Spleen (tissue), 7 donors: ENCODE data around the gene TOP3B.

Experiments
- CTCF ChIP-seq, 11 experiments: fragments of 200-600 bp in 7 of 11; fragments of 450-650 bp in 4 of 11; sonication (generic) in 4 of 11; IDR thresholded peaks in 8 of 11; conservative IDR thresholded peaks in 3 of 11; 1 replicate in 7 of 11; 2 replicates in 4 of 11; pipeline versions ENCODE4 v1.4.0 to v1.8.0; 2016 to 2021; ENCODE audit warnings: antibody characterized with exemption in 11 of 11, inconsistent platforms in 4 of 11, mild to moderate bottlenecking in 1 of 11
- POLR2A ChIP-seq, 3 donors: fragments of 450-650 bp; IDR thresholded peaks; one replicate each; pipeline ENCODE4 v1.5.1; 2017; ENCODE audit warnings: antibody characterized with exemption in 3 of 3, mild to moderate bottlenecking in 1 of 3
- donor health status: DM: no; HTN: no; CAD: no; lungs with moderate emphysema.
- donor health status: DM: no; HTN: no; CAD: no.
- donor health status: DM: no; HTN: no; CAD: no.

- no peak for TF ChIP-seq CTCF (IDR thresholded peaks at IDR 0.05 in 8 of 11, conservative IDR thresholded peaks at IDR 0.05 in 3 of 11)
- TF ChIP-seq POLR2A (IDR thresholded peaks at IDR 0.05), result no peak
These were observed 62.0 kb downstream of the TOP3B start for GRCh38 chr22:21920341-21921183.
